Choroid plexus epithelial cell (primary cell): Measurements from ENCODE around the gene DLX5.

Experiments
- DNase-seq: peaks from one replicate; pipeline ENCODE4 v3.0.0-alpha.2; 2010; ENCODE audit warnings: low read depth
- H3K4me3 ChIP-seq: 2 replicates; pipeline ENCODE4 v1.5.1; 2011; ENCODE audit warnings: low read depth, mild to moderate bottlenecking, control low read depth, low read length, moderate library complexity
- CTCF ChIP-seq: conservative IDR thresholded peaks from 2 replicates; pipeline ENCODE4 v1.5.1; 2011; ENCODE audit warnings: low read depth, mild to moderate bottlenecking, control low read depth, inconsistent platforms, low read length, moderate library complexity

Gene DLX5

GRCh38 chr7:96997512-96998032, 27.1 kb downstream of the DLX5 start:
- no peak for TF ChIP-seq CTCF
- H3K4me3 ChIP-seq: no peak overlapping the region
- DNase-seq: no peak

GRCh38 chr7:96996958-96997511, 27.6 kb downstream of the DLX5 start:
- TF ChIP-seq CTCF: no peak
- no peak overlapping the region for H3K4me3 ChIP-seq
- DNase-seq: no peak

- no peak for DNase-seq
- TF ChIP-seq CTCF: no peak
- no peak overlapping the region for H3K4me3 ChIP-seq
These were observed 28.3 kb downstream of the DLX5 start for GRCh38 chr7:96996111-96996957.

GRCh38 chr7:96995406-96996110, 29.1 kb downstream of the DLX5 start:
- no peak for DNase-seq
- H3K4me3 ChIP-seq: no peak overlapping the region
- no peak for TF ChIP-seq CTCF

GRCh38 chr7:96993980-96994379, 30.7 kb downstream of the DLX5 start:
- no peak for DNase-seq
- no peak overlapping the region for H3K4me3 ChIP-seq
- no peak for TF ChIP-seq CTCF

GRCh38 chr7:96993094-96993865, 31.4 kb downstream of the DLX5 start:
- no peak for DNase-seq
- TF ChIP-seq CTCF: no peak
- H3K4me3 ChIP-seq: no peak overlapping the region
